Calu3 (cell line): Measurements from ENCODE around the gene ROBO2. TPM values are rescaled to one million over a fixed set of nuclear protein-coding genes. Genes with fewer than 3 reads are reported as not detected.

ENCODE experiments used
- BruUV-seq: library from RNA; stranded (reverse); fragments of 400-500 nt; replicated peaks from 2 replicates; lab custom pipeline; 2021; lab: Mats Ljungman, UMichigan
- CTCF ChIA-PET: fragments of 300-600 bp; sonication (Branson Sonifier 250); formaldehyde crosslinking; loops from one replicate; lab custom pipeline; 2022; ENCODE audit warnings: antibody characterized with exemption; lab: Charles Lee
- DNase-seq: peaks from one replicate; pipeline ENCODE4 v3.0.0; 2022
- H3K27ac Mint-ChIP-seq: one replicate; pipeline ENCODE4 v1.8.0; 2022; ENCODE audit warnings: mixed read lengths; ENCODE audit not compliant: unreplicated experiment
- H3K27me3 Mint-ChIP-seq: one replicate; pipeline ENCODE4 v1.8.0; 2022; ENCODE audit warnings: mixed read lengths; ENCODE audit not compliant: unreplicated experiment
- H3K36me3 Mint-ChIP-seq: one replicate; pipeline ENCODE4 v1.8.0; 2022; ENCODE audit warnings: mild to moderate bottlenecking, moderate library complexity, mixed read lengths; ENCODE audit not compliant: insufficient read depth, unreplicated experiment
- H3K4me1 Mint-ChIP-seq: one replicate; pipeline ENCODE4 v1.8.0; 2022; ENCODE audit warnings: mild to moderate bottlenecking, low read depth, mixed read lengths; ENCODE audit not compliant: unreplicated experiment
- H3K4me3 Mint-ChIP-seq: one replicate; pipeline ENCODE4 v1.8.0; 2022; ENCODE audit warnings: mild to moderate bottlenecking, low read depth, moderate library complexity, mixed read lengths; ENCODE audit not compliant: unreplicated experiment
- H3K9me3 Mint-ChIP-seq: one replicate; pipeline ENCODE4 v1.8.0; 2022; ENCODE audit warnings: low read depth, mixed read lengths; ENCODE audit not compliant: unreplicated experiment
- CTCF ChIP-seq: fragments of 200-600 bp; IDR thresholded peaks from one replicate; pipeline ENCODE4 v1.8.0; 2022; ENCODE audit warnings: antibody characterized with exemption; ENCODE audit not compliant: unreplicated experiment
- intact Hi-C: fragments of 100-400 bp; cut with micrococcal nuclease; formaldehyde crosslinking; loops from one replicate; pipeline ENCODE4 v1.10.0; 2022; ENCODE audit not compliant: unreplicated experiment
- total RNA-seq: library from RNA; stranded (reverse); gene quantifications from 2 replicates; pipeline ENCODE4 v1.2.3, GENCODE V29; 2022

Gene ROBO2
- total RNA-seq, 1 experiment from 2014 or later, result not detected

- TF ChIP-seq CTCF, result no peak
- intact Hi-C loops, result no loop called here
- no peaks in the 10 kb centered on the region for H3K4me1 Mint-ChIP-seq
- CTCF ChIA-PET, result no interaction called here
- BruUV-seq, result no TSS peak
- no peak overlapping the region for H3K4me3 Mint-ChIP-seq
- DNase-seq, result no peak
- H3K27ac Mint-ChIP-seq, result no peak overlapping the region
- H3K9me3 Mint-ChIP-seq, result no peaks in the 10 kb centered on the region
- H3K36me3 Mint-ChIP-seq, result no peaks in the 10 kb centered on the region
- no peaks in the 10 kb centered on the region for H3K27me3 Mint-ChIP-seq
These were observed 86.1 kb downstream of the ROBO2 start for GRCh38 chr3:77125966-77126365.

DNA sequence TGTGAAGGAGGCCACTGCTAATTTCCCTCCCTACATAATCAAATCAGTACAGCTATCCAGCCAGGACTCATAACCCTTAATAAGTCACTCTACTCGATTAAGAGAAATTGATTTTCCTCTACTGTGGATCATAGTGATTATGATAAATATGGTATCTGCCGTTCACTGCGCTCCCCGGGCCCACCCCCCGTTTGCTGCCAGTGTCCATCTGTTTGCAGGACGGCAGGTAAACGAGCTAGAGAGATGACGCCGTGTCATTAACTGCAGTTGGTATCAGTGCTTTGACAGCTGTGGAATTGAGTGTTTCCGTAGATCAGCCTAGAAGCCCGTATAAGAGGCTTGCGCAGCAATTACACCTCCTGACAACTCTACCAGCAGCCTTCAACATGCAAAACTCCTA lies 94.9 kb downstream of the ROBO2 start:
- Mint-ChIP-seq H3K27ac (no peak overlapping the region), H3K36me3 (no peaks in the 10 kb centered on the region), H3K4me3 (no peak overlapping the region), H3K4me1 (no peaks in the 10 kb centered on the region), H3K9me3 (no peaks in the 10 kb centered on the region), H3K27me3 (no peaks in the 10 kb centered on the region)
- CTCF ChIA-PET, result no interaction called here
- intact Hi-C loops, result no loop called here
- no peak for TF ChIP-seq CTCF
- DNase-seq, result no peak
- no TSS peak for BruUV-seq

GRCh38 chr3:77137559-77137958 lies 97.7 kb downstream of the ROBO2 start:
- TF ChIP-seq CTCF, result no peak
- intact Hi-C loops, result no loop called here
- CTCF ChIA-PET, result no interaction called here
- Mint-ChIP-seq H3K36me3 (no peaks in the 10 kb centered on the region), H3K27me3 (no peaks in the 10 kb centered on the region), H3K4me3 (no peak overlapping the region), H3K27ac (no peak overlapping the region), H3K9me3 (no peaks in the 10 kb centered on the region), H3K4me1 (no peaks in the 10 kb centered on the region)
- no peak for DNase-seq
- BruUV-seq, result no TSS peak

DNA sequence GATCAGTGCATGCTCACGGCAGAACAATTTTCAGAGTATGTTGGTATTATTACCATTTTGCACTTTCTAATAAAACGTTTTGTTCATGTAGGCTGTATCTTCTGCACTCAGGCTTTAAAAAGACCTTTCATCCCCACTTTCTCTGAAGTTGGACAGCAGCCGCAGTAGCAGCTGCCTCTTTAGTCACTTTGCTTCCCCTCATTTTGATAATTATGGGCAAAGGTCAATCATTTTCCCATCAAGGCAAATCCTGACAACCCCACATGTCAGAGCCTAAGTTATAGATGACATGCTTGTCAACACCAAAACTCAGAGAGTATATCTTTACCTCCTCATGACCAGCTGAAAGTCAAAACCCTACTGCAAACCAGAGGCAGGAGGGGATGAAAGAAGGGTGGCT lies 99.7 kb downstream of the ROBO2 start:
- Mint-ChIP-seq H3K4me3 (no peak overlapping the region), H3K9me3 (no peaks in the 10 kb centered on the region), H3K27ac (no peak overlapping the region), H3K27me3 (no peaks in the 10 kb centered on the region), H3K4me1 (peaks cover 11% of the 10 kb centered on the region), H3K36me3 (no peaks in the 10 kb centered on the region)
- DNase-seq, result no peak
- intact Hi-C loops, result no loop called here
- no peak for TF ChIP-seq CTCF
- BruUV-seq, result no TSS peak
- CTCF ChIA-PET, result no interaction called here

- TF ChIP-seq CTCF, result no peak
- no peak overlapping the region for H3K4me3 Mint-ChIP-seq
- CTCF ChIA-PET, result no interaction called here
- H3K9me3 Mint-ChIP-seq, result no peaks in the 10 kb centered on the region
- no peaks in the 10 kb centered on the region for H3K36me3 Mint-ChIP-seq
- DNase-seq, result no peak
- intact Hi-C loops, result no loop called here
- H3K27ac Mint-ChIP-seq, result no peak overlapping the region
- no TSS peak for BruUV-seq
- H3K4me1 Mint-ChIP-seq, result peaks cover 11% of the 10 kb centered on the region
- H3K27me3 Mint-ChIP-seq, result no peaks in the 10 kb centered on the region
These were observed 101.5 kb downstream of the ROBO2 start for GRCh38 chr3:77141423-77141822.
